ENCODE data around the gene IFI44L. TPM values are rescaled to one million over a fixed set of nuclear protein-coding genes. Genes with fewer than 3 reads are reported as not detected.

The IFI44L gene
- total RNA-seq, 1 experiment from 2014 or later, result 11.9 TPM

DNA sequence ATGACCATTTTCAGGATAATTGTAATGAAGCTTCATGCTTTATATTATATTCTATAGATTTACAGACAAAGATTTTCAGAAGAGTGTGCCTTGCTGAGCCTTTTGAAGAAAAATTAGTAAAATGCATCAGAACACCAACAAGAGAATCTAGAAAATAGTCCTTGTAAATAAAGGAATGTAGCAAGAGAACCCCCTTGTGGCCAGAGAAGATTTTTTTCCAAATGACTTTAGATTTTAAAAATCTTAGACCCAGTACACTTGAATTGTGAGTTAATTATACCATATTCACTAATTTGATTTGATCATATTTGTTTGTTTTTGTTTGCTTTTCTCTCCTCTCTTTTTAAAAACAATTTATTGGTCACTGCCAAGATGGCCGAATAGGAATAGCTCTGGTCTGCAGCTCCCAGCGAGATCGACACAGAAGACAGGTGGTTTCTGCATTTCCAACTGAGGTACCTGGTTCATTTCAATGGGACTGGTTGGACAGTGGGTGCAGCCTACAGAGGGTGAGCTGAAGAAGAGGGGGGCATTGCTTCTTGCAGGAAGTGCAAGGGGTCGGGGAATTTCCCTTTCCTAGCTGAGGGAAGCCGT lies 12.8 kb upstream of the IFI44L start:
- H3K36me3 Mint-ChIP-seq (ENCODE audit: insufficient read depth, unreplicated experiment), result no peaks in the 10 kb centered on the region
- no peaks in the 10 kb centered on the region for H3K4me1 Mint-ChIP-seq (ENCODE audit: insufficient read depth, unreplicated experiment)
- TF ChIP-seq, protein P1, sequence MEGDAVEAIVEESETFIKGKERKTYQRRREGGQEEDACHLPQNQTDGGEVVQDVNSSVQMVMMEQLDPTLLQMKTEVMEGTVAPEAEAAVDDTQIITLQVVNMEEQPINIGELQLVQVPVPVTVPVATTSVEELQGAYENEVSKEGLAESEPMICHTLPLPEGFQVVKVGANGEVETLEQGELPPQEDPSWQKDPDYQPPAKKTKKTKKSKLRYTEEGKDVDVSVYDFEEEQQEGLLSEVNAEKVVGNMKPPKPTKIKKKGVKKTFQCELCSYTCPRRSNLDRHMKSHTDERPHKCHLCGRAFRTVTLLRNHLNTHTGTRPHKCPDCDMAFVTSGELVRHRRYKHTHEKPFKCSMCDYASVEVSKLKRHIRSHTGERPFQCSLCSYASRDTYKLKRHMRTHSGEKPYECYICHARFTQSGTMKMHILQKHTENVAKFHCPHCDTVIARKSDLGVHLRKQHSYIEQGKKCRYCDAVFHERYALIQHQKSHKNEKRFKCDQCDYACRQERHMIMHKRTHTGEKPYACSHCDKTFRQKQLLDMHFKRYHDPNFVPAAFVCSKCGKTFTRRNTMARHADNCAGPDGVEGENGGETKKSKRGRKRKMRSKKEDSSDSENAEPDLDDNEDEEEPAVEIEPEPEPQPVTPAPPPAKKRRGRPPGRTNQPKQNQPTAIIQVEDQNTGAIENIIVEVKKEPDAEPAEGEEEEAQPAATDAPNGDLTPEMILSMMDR (IDR thresholded peaks at IDR 0.05; ENCODE audit: unreplicated experiment), result peak; percentile 54
- POLR2A ChIA-PET, result interaction anchor here (0.6 to 2.8 kb wide), 4 partner anchors 407 to 476 kb away, joined by 3 to 18 read pairs (median 5); no protein-coding TSS in a partner anchor
- BruUV-seq (replicated peaks), result no TSS peak
- no peak overlapping the region for H3K4me3 Mint-ChIP-seq (ENCODE audit: unreplicated experiment)
- DNase-seq (ENCODE audit: unreplicated experiment), result peak; percentile 43
- CTCF ChIA-PET, result interaction anchor here (0.6 to 9.7 kb wide), 42 partner anchors 10 to 924 kb away, joined by 3 to 195 read pairs (median 4); partner anchors contain the start of gene IFI44L
- intact Hi-C loops (cut with micrococcal nuclease), result loop anchor here (1.0 to 10.0 kb wide), 6 partner anchors 113 to 477 kb away; partner anchors contain the start of gene PTGFR
- peak overlapping the region; percentile 59 for H3K27ac Mint-ChIP-seq (ENCODE audit: low read depth, unreplicated experiment)
- H3K9me3 Mint-ChIP-seq (ENCODE audit: unreplicated experiment), result no peaks in the 10 kb centered on the region
- H3K27me3 Mint-ChIP-seq (ENCODE audit: insufficient read depth, unreplicated experiment), result no peaks in the 10 kb centered on the region

DNA sequence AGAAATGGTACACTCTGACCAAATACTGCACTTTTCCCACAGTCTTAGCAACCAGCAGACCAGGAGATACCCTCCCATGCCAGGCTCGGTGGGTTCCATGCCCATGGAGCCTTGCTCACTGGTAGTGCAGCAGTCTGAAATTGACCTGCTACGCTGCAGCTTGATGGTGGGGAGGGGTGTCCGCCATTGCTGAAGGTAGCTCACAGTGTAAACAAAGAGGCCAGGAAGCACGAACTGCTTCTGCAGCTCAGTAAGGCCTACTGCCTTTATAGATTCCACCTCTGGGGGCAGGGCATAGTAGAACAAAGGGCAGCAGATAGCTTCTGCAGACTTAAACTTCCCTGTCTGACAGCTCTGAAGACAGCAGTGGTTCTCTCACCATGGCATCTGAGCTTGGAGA lies 12.3 kb upstream of the IFI44L start:
- no peak for DNase-seq (ENCODE audit: unreplicated experiment)
- no TSS peak for BruUV-seq (replicated peaks)
- CTCF ChIA-PET, result interaction anchor here (0.6 to 9.7 kb wide), 37 partner anchors 9 to 924 kb away, joined by 3 to 195 read pairs (median 4); partner anchors contain the start of gene IFI44L
- POLR2A ChIA-PET, result interaction anchor here (1.0 to 2.8 kb wide), 2 partner anchors 462 to 476 kb away, joined by 4 to 18 read pairs; no protein-coding TSS in a partner anchor
- TF ChIP-seq, protein P1 (IDR thresholded peaks at IDR 0.05; ENCODE audit: unreplicated experiment), result no peak
- H3K9me3 Mint-ChIP-seq (ENCODE audit: unreplicated experiment), result no peaks in the 10 kb centered on the region
- H3K36me3 Mint-ChIP-seq (ENCODE audit: insufficient read depth, unreplicated experiment), result no peaks in the 10 kb centered on the region
- H3K4me3 Mint-ChIP-seq (ENCODE audit: unreplicated experiment), result no peak overlapping the region
- H3K4me1 Mint-ChIP-seq (ENCODE audit: insufficient read depth, unreplicated experiment), result no peaks in the 10 kb centered on the region
- no peaks in the 10 kb centered on the region for H3K27me3 Mint-ChIP-seq (ENCODE audit: insufficient read depth, unreplicated experiment)
- H3K27ac Mint-ChIP-seq (ENCODE audit: low read depth, unreplicated experiment), result no peak overlapping the region
- intact Hi-C loops (cut with micrococcal nuclease), result loop anchor here (1.0 to 10.0 kb wide), 6 partner anchors 113 to 478 kb away; partner anchors contain the start of gene PTGFR

DNA sequence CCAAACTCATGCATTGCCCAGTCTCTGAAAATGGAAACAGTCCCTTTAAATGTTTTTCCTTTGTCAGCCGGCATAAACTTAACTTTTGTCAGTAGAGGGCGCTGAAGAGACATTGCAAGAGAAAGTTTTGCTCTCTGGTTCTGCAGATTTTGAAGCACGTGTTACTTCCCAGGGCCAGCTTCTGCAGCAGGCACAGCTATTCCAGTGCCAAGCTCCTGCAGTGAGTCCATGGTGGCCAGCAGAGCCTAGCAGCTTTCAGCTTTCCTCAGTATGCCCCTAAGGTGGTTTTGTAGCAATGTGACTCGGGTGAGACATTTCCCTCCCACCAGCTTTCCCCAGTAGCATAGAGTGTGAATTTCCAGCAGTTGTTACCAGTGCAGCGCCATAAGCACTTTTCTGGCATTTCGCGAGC lies 2.6 kb upstream of the IFI44L start:
- TF ChIP-seq, protein P1 (IDR thresholded peaks at IDR 0.05; ENCODE audit: unreplicated experiment), result peak; percentile 82
- Mint-ChIP-seq H3K36me3 (ENCODE audit: insufficient read depth, unreplicated experiment) (no peaks in the 10 kb centered on the region), H3K27ac (ENCODE audit: low read depth, unreplicated experiment) (no peak overlapping the region), H3K4me3 (ENCODE audit: unreplicated experiment) (no peak overlapping the region), H3K4me1 (ENCODE audit: insufficient read depth, unreplicated experiment) (peaks cover 22% of the 10 kb centered on the region), H3K9me3 (ENCODE audit: unreplicated experiment) (no peaks in the 10 kb centered on the region), H3K27me3 (ENCODE audit: insufficient read depth, unreplicated experiment) (no peaks in the 10 kb centered on the region)
- intact Hi-C loops (cut with micrococcal nuclease), result loop anchor here (1.0 to 2.0 kb wide), 2 partner anchors 59 to 213 kb away; no protein-coding TSS in a partner anchor
- peak; percentile 88 for DNase-seq (ENCODE audit: unreplicated experiment)
- BruUV-seq (replicated peaks), result no TSS peak
- ChIA-PET POLR2A (interaction anchor here (0.7 to 1.5 kb wide), 6 partner anchors 9 to 933 kb away, joined by 3 to 7 read pairs (median 4); no protein-coding TSS in a partner anchor), CTCF (interaction anchor here (0.5 to 1.9 kb wide), 35 partner anchors 9 to 629 kb away, joined by 3 to 56 read pairs (median 4); partner anchors contain the start of gene IFI44)

DNA sequence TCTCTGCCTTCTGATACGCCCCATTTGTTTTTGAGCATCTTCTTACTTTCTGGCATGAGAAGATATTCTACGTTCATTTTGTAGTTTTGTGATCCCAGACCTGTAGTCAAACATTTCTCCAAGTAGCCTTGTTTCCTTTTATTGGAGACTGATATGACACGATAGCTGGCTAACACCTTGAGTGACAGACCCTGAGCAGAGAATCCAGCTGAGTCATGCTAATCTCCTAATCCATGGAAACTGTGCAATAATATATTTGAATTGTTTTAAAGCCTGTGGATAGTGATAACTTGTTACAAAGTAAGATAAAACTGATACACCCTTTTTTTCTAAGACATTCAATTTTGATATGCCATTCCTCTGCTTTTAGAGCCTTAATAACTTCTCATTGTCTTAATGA lies 1.2 kb upstream of the IFI44L start:
- intact Hi-C loops (cut with micrococcal nuclease), result no loop called here
- peak; percentile 5 for DNase-seq (ENCODE audit: unreplicated experiment)
- Mint-ChIP-seq H3K4me3 (ENCODE audit: unreplicated experiment) (peak overlapping the region; percentile 73), H3K9me3 (ENCODE audit: unreplicated experiment) (peaks cover 2% of the 10 kb centered on the region), H3K27ac (ENCODE audit: low read depth, unreplicated experiment) (peak overlapping the region; percentile 75), H3K36me3 (ENCODE audit: insufficient read depth, unreplicated experiment) (no peaks in the 10 kb centered on the region), H3K4me1 (ENCODE audit: insufficient read depth, unreplicated experiment) (peaks cover 22% of the 10 kb centered on the region), H3K27me3 (ENCODE audit: insufficient read depth, unreplicated experiment) (no peaks in the 10 kb centered on the region)
- ChIA-PET POLR2A (interaction anchor here (0.7 to 2.3 kb wide), 3 partner anchors 31 to 640 kb away, joined by 3 to 19 read pairs (median 3); partner anchors contain the start of genes FUBP1 and IFI44), CTCF (interaction anchor here (1.0 to 4.2 kb wide), 2 partner anchors 47 to 55 kb away, joined by 5 to 43 read pairs; no protein-coding TSS in a partner anchor)
- TF ChIP-seq, protein P1 (IDR thresholded peaks at IDR 0.05; ENCODE audit: unreplicated experiment), result no peak
- no TSS peak for BruUV-seq (replicated peaks)

All from MCF 10A (cell line).